ENCODE measurements around the gene ZNF770.

ZNF770 gene

GRCh38 chr15:34988027-34988902 lies at the start of gene ZNF770:
ZNF770 (minus strand) TSS chr15:34988287; CDS start chr15:34983434, 4,853 bp downstream.
- peak; percentile 65 to 72 (median 69) for DNase-seq (ENCODE audit: low read depth in 3 of 3)

- no peak for DNase-seq (ENCODE audit: low read depth in 3 of 3)
Measured at GRCh38 chr15:35028235-35028984, 40.3 kb upstream of the ZNF770 start.

- no peak for DNase-seq (ENCODE audit: low read depth in 3 of 3)
Measured at GRCh38 chr15:35023804-35024203, 35.7 kb upstream of the ZNF770 start.

DNA sequence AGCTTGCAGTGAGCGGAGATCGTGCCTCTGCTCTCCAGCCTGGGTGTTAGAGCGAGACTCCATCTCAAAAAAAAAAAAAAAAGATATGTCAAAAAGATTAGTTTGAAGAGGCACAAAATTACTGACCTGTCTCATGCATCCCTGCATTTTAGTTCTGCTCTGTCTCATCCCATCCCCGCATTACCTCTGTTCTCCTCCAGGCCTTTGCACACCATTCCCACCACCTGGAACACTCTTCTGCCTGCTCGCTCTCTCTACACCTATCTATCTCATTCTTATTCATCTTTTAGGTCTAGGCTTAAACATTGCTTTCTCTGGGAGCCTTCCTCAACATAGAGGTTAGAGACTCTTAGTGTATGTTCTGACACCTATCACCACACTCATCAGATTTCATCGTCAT lies 32.9 kb upstream of the ZNF770 start:
- no peak for DNase-seq (ENCODE audit: low read depth in 3 of 3)

- DNase-seq (ENCODE audit: low read depth in 3 of 3): no peak
Measured at GRCh38 chr15:35019404-35020327, 31.6 kb upstream of the ZNF770 start.

- no peak for DNase-seq (ENCODE audit: low read depth in 3 of 3)
Measured at GRCh38 chr15:35014241-35014640, 26.2 kb upstream of the ZNF770 start.

GRCh38 chr15:35013370-35013769 lies 25.3 kb upstream of the ZNF770 start:
- DNase-seq (ENCODE audit: low read depth in 3 of 3): no peak

GRCh38 chr15:35007397-35007796 lies 19.3 kb upstream of the ZNF770 start:
- no peak for DNase-seq (ENCODE audit: low read depth in 3 of 3)

GRCh38 chr15:35005933-35006332 lies 17.8 kb upstream of the ZNF770 start:
- DNase-seq (ENCODE audit: low read depth in 3 of 3): no peak

DNA sequence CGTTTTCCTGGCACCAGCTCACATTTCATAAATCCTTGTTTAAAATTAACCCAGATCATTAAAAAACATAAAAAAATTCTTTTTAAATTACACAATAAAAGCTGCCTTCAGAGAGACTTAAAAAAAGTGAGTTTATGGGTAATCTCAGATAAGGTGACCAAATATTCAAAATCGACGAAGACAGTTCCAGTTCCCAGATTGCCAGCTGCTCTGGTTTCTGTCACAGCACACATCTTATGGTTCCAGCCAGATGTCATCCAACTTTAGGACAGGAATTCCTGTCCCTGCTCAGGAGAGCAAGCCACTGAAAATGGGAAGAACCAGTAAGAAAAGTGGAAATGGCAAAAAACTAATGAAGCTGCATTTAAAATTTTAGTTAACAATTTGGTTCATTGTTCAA lies 15.8 kb upstream of the ZNF770 start:
- no peak for DNase-seq (ENCODE audit: low read depth in 3 of 3)

- DNase-seq (ENCODE audit: low read depth in 3 of 3): no peak
Measured at GRCh38 chr15:35000511-35000910, 12.4 kb upstream of the ZNF770 start.

GRCh38 chr15:34999906-35000305 lies 11.8 kb upstream of the ZNF770 start:
- DNase-seq (ENCODE audit: low read depth in 3 of 3): no peak

- no peak for DNase-seq (ENCODE audit: low read depth in 3 of 3)
Measured at GRCh38 chr15:34994925-34995324, 6.8 kb upstream of the ZNF770 start.

GRCh38 chr15:34993877-34994276 lies 5.8 kb upstream of the ZNF770 start:
- no peak for DNase-seq (ENCODE audit: low read depth in 3 of 3)

DNA sequence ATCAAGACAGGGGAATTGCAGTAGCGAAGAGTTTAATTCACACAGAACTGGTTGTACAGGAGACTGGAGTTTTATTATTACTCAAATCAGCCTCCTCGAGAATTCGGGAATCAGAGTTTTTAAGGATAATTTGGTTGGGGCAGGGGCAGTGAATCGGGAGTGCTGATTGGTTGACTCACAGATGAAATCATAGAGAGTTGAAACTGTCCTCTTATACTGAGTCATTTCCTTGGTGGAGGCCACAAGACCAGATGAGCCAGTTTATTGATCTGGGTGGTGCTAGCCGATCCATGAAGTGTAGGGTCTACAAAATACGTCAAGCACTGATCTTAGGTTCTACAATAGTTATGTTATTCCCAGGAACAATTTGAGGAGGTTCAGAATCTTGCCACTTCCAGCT lies 5.3 kb upstream of the ZNF770 start:
- DNase-seq (ENCODE audit: low read depth in 3 of 3): no peak

DNA sequence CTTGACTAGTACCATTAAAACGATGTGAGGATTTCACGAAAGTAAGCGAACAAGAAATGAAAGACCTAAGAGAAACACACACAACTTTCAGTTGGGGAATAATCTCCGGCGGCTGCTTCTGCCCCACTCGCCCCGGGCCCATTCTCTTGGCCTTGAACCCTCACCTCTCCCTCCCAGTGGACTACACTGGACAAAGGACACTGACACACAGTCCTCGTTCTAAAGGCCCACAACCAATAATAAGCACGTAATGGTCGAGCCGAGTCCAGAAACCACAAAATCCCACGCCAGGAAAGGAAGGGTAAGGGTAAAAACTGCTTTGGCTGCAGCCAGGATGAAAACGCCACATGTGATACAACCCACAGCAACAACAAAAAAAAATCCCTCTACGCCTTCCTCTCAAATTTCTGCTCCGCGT lies 469 bp downstream of the ZNF770 start:
- no peak for DNase-seq (ENCODE audit: low read depth in 3 of 3)

- no peak for DNase-seq (ENCODE audit: low read depth in 3 of 3)
Measured at GRCh38 chr15:34986771-34987480, 1.2 kb downstream of the ZNF770 start.

DNA sequence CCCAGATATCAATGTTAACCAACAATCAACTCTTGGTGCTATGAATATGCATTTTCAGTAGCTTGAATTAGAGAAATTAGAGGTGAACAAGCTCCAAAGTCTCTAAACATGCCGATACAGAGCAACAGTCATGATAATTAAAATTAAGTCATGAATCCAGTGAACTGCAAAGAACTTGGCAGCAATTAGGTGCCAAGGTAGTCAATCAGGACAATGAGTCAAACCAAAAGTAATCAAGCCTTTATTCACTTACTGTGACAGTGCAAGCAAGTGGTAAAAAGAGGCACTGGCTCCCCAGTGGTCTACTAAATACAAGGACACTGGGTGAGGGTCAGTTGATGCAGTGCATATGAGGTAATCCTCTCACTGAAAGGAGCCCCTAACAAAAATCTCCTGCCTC lies 1.8 kb downstream of the ZNF770 start:
- no peak for DNase-seq (ENCODE audit: low read depth in 3 of 3)

- DNase-seq (ENCODE audit: low read depth in 3 of 3): no peak
Measured at GRCh38 chr15:34984889-34985630, 3.0 kb downstream of the ZNF770 start.

- DNase-seq (ENCODE audit: low read depth in 3 of 3): no peak
Measured at GRCh38 chr15:34976743-34977142, 11.3 kb downstream of the ZNF770 start.

GRCh38 chr15:34976073-34976472 lies 12.0 kb downstream of the ZNF770 start:
- DNase-seq (ENCODE audit: low read depth in 3 of 3): no peak
